Measurements from ENCODE around the gene PFKM. TPM values are rescaled to one million over a fixed set of nuclear protein-coding genes. Genes with fewer than 3 reads are reported as not detected.
"Not testable (repeated sequence)": the region's sequence is repeated elsewhere in the genome, so short reads cannot be mapped to it uniquely, and the experiment has no call there.

The PFKM gene
- total and polyA plus RNA-seq, 2 of the 4 experiments (the other 2 are of a cell fraction): 56.7 to 82.6 TPM

DNA sequence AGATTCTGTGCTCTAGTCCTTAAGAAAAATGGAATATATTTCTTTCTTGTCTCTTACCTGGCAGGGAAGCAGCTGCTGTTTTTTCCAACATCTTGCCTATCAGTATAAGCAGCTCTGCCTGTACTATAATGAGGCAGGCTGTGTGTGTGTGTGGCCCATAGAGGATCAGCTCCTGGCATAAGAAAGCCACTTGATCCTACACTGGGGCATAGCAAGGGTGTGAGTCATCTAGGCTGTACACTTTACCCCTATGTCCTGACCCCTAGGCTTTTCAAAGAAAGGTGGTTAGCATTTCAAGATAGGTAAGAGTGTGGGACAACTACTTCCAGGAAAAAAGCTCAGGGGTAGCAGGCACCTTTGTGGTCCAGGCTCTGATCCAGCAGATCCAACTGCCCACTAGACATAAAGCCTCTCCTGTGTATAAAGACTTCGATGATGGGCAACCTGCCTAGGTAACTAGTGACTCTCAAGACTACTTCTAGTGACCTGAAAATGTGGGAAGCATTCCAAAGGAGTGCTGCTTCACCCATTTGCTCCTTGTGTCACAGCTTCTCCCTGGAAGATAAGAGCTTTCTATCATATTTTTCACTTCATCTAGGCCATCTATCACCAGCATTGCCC is 8.4 kb upstream of the PFKM start:
- in situ Hi-C loops (cut with MboI; ENCODE audit: low sequenced_read_pairs) (no loop called here), intact Hi-C loops (cut with micrococcal nuclease) (no loop called here), dilution Hi-C loops (cut with HindIII; ENCODE audit: low sequenced_read_pairs, unreplicated experiment) (no loop called here)
- Histone ChIP-seq H3K14ac (replicated peaks; ENCODE audit: low read depth, low read length) (no peak overlapping the region), H2AFZ (replicated peaks; ENCODE audit: low read length, poor library complexity) (no peak overlapping the region), H4K20me1 (ENCODE audit: insufficient read depth, low read length) (no peaks in the 10 kb centered on the region), H3K4me2 (ENCODE audit: low read depth, low read length) (no peak overlapping the region), H3K27ac (ENCODE audit: insufficient read depth, low read length) (no peak overlapping the region), H3K9me1 (ENCODE audit: insufficient read depth, low read length) (no peaks in the 10 kb centered on the region), H3K4ac (ENCODE audit: low read depth, low read length) (no peak overlapping the region), H2AK9ac (replicated peaks; ENCODE audit: low read depth, low read length, poor library complexity) (no peak overlapping the region), H3K56ac (ENCODE audit: extremely low read depth, insufficient read depth, low read length) (no peak overlapping the region), H3K9ac (ENCODE audit: low read depth, low read length) (no peak overlapping the region), H3K27me3 (ENCODE audit: control insufficient read depth, insufficient read depth, low read length) (peaks cover 12% of the 10 kb centered on the region), H2BK15ac (ENCODE audit: low read depth, low read length) (no peak overlapping the region), H4K91ac (ENCODE audit: insufficient read depth, low read depth, low read length) (no peak overlapping the region), H3K36me3 (ENCODE audit: control insufficient read depth, insufficient read depth, low read length) (no peaks in the 10 kb centered on the region), H2AK5ac (ENCODE audit: low read depth, low read length) (no peak overlapping the region), H4K5ac (ENCODE audit: low read depth, low read length) (no peak overlapping the region), H2BK120ac (ENCODE audit: low read depth, low read length) (no peak overlapping the region), H3K9me3 (ENCODE audit: control insufficient read depth, insufficient read depth, low read length) (no peaks in the 10 kb centered on the region), H3K4me1 (ENCODE audit: control insufficient read depth, insufficient read depth, low read length) (peaks cover 5% of the 10 kb centered on the region), H2BK5ac (ENCODE audit: low read depth, low read length, poor library complexity, severe bottlenecking) (no peak overlapping the region), H3K79me1 (ENCODE audit: low read depth in 1 of 2, low read length in 2 of 2) (peaks cover 10 to 12% of the 10 kb centered on the region in 2 experiments; a peak in 1 of 4 replicates), H4K8ac (ENCODE audit: low read depth in 2 of 2, low read length in 2 of 2) (no peak overlapping the region), H3K23ac (ENCODE audit: low read depth, low read length) (no peak overlapping the region), H3K4me3 (ENCODE audit: insufficient read depth, low read depth, low read length) (no peak overlapping the region), H3K18ac (ENCODE audit: low read depth, low read length) (no peak overlapping the region), H2BK20ac (ENCODE audit: low read depth, low read length) (no peak overlapping the region)
- no TSS peak for BruUV-seq (replicated peaks)
- DNase-seq (no peak), ATAC-seq (ENCODE audit: low read depth) (no peak)
- TF ChIP-seq MAZ (IDR thresholded peaks at IDR 0.05; ENCODE audit: borderline replicate concordance, low read depth, low read length) (no peak), SMC3 (IDR thresholded peaks at IDR 0.05; ENCODE audit: low read depth, low read length) (no peak), NFE2L2 (IDR thresholded peaks at IDR 0.05; ENCODE audit: low read depth, low read length) (no peak), FOS (IDR thresholded peaks at IDR 0.05; ENCODE audit: low read depth, low read length) (no peak), MXI1 (IDR thresholded peaks at IDR 0.05; ENCODE audit: borderline replicate concordance, low read depth, low read length) (no peak), RCOR1 (IDR thresholded peaks at IDR 0.05; ENCODE audit: insufficient replicate concordance, low read length) (no peak), RAD21 (IDR thresholded peaks at IDR 0.05; ENCODE audit: low read length) (no peak)
- no CpG with 5 or more reads among the region's 1 CpG for WGBS, 2 experiments (ENCODE audit: extremely low coverage in 2 of 2, insufficient read length in 1 of 2)
- CTCF ChIA-PET: no interaction called here
- POLR2A ChIA-PET (ENCODE audit: unreplicated experiment): no interaction called here

- ATAC-seq (ENCODE audit: low read depth); H3K9me1 ChIP-seq (ENCODE audit: insufficient read depth, low read length); H2BK120ac ChIP-seq (ENCODE audit: low read depth, low read length); H2AK9ac ChIP-seq (replicated peaks; ENCODE audit: low read depth, low read length, poor library complexity); H4K20me1 ChIP-seq (ENCODE audit: insufficient read depth, low read length); H2BK15ac ChIP-seq (ENCODE audit: low read depth, low read length); H3K9ac ChIP-seq (ENCODE audit: low read depth, low read length); H3K4me2 ChIP-seq (ENCODE audit: low read depth, low read length); H2AK5ac ChIP-seq (ENCODE audit: low read depth, low read length); H3K14ac ChIP-seq (replicated peaks; ENCODE audit: low read depth, low read length); in situ Hi-C loops (cut with MboI; ENCODE audit: low sequenced_read_pairs); H3K18ac ChIP-seq (ENCODE audit: low read depth, low read length); dilution Hi-C loops (cut with HindIII; ENCODE audit: low sequenced_read_pairs, unreplicated experiment); H2AFZ ChIP-seq (replicated peaks; ENCODE audit: low read length, poor library complexity); H2BK5ac ChIP-seq (ENCODE audit: low read depth, low read length, poor library complexity, severe bottlenecking); intact Hi-C loops (cut with micrococcal nuclease); CTCF ChIA-PET; H3K56ac ChIP-seq (ENCODE audit: extremely low read depth, insufficient read depth, low read length); H4K8ac ChIP-seq (ENCODE audit: low read depth in 2 of 2, low read length in 2 of 2); H3K4me1 ChIP-seq (ENCODE audit: control insufficient read depth, insufficient read depth, low read length); H3K4ac ChIP-seq (ENCODE audit: low read depth, low read length); H4K91ac ChIP-seq (ENCODE audit: insufficient read depth, low read depth, low read length); H3K36me3 ChIP-seq (ENCODE audit: control insufficient read depth, insufficient read depth, low read length); H3K9me3 ChIP-seq (ENCODE audit: control insufficient read depth, insufficient read depth, low read length); H4K5ac ChIP-seq (ENCODE audit: low read depth, low read length); H3K27ac ChIP-seq (ENCODE audit: insufficient read depth, low read length); DNase-seq; POLR2A ChIA-PET (ENCODE audit: unreplicated experiment); BruUV-seq (replicated peaks); H3K4me3 ChIP-seq (ENCODE audit: insufficient read depth, low read depth, low read length); H2BK20ac ChIP-seq (ENCODE audit: low read depth, low read length); H3K23ac ChIP-seq (ENCODE audit: low read depth, low read length): not testable (repeated sequence)
- peaks cover 13% of the 10 kb centered on the region for H3K27me3 ChIP-seq (ENCODE audit: control insufficient read depth, insufficient read depth, low read length)
- 83% methylated on average over 4 of the region's 5 CpGs; no CpG with 5 or more reads in 1 of the 2 experiments for WGBS, 2 experiments (ENCODE audit: extremely low coverage in 2 of 2, insufficient read length in 1 of 2)
- peaks cover 10 to 11% of the 10 kb centered on the region in 2 experiments; a peak in 1 of 4 replicates for H3K79me1 ChIP-seq (ENCODE audit: low read depth in 1 of 2, low read length in 2 of 2)
Measured at GRCh38 chr12:48111312-48111693, 7.9 kb upstream of the PFKM start.
